ENCODE data around the gene CCL4L2. TPM values are rescaled to one million over a fixed set of nuclear protein-coding genes. Genes with fewer than 3 reads are reported as not detected.

The CCL4L2 gene
- not detected in 2 replicates for total RNA-seq

GRCh38 chr17:36210439-36211211, at the start of gene CCL4L2:
TSS of gene CCL4L2 (plus strand) at chr17:36211063.

GRCh38 chr17:36176536-36176935, 34.3 kb upstream of the CCL4L2 start, which contains the start of gene TBC1D3B:
TSS of gene TBC1D3B (minus strand) at chr17:36176636. CDS start at chr17:36175050, 1,586 bp downstream.

Other genes starting within 250 kb of the CCL4L2 start
- not detected in 2 replicates for gene CCL16, start 229.6 kb upstream of the CCL4L2 start, total RNA-seq
- gene CCL14, start 224.3 kb upstream of the CCL4L2 start, total RNA-seq = not detected in 2 replicates
- not detected in 2 replicates for gene CCL15, start 209.5 kb upstream of the CCL4L2 start, total RNA-seq
- not detected in 2 replicates for gene CCL23, start 193.1 kb upstream of the CCL4L2 start, total RNA-seq
- not detected in 2 replicates for gene CCL18, start 146.8 kb upstream of the CCL4L2 start, total RNA-seq
- not detected in 2 replicates for gene CCL3, start 120.9 kb upstream of the CCL4L2 start, total RNA-seq
- not detected in 2 replicates for gene CCL4, start 107.2 kb upstream of the CCL4L2 start, total RNA-seq
- 0.31 TPM in 1 of 2 replicates, not detected in the other for gene TBC1D3B, start 34.4 kb upstream of the CCL4L2 start, total RNA-seq
- not detected in 2 replicates for gene CCL3L1, start 14.3 kb upstream of the CCL4L2 start, total RNA-seq
- 0.08 TPM in 1 of 2 replicates, not detected in the other for gene TBC1D3I, start 53.5 kb downstream of the CCL4L2 start, total RNA-seq
- not detected in 2 replicates for gene TBC1D3G, start 112.8 kb downstream of the CCL4L2 start, total RNA-seq
- not detected in 2 replicates for gene TBC1D3H, start 177.4 kb downstream of the CCL4L2 start, total RNA-seq

All from hair follicular keratinocyte (primary cell).